ENCODE results near the gene SLC22A17.

DNA sequence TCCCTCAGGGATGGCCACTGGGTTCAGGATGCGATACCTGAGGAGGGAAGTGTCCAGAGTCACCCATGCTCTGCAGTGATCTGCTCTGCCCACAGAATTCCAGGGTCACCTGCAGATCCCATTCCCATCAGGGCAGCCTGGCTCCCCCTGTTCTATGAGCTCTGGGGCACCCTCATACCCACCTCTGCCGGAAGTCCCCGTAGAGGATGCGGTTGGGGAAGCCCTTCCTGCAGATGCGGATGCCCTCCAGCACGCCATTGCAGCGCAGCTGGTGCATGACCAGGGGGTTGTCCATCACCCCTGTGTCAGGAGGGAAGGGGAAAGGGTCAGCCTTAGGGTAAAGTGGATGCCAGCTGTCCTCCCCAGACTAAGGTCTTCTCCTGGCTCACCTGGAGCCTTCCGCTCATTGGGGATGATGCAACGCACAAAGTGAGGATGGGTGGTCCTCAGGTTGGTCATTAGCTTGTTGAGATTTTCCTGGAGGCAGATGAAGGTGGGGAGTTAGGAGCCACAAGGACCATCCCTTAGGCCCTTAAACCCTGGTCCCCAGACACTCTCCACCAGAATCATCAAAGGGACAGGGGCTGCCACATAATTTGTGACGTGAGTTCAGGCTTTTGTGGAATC, 44.2 kb upstream of the SLC22A17 start:
- TF ChIP-seq, protein P1, sequence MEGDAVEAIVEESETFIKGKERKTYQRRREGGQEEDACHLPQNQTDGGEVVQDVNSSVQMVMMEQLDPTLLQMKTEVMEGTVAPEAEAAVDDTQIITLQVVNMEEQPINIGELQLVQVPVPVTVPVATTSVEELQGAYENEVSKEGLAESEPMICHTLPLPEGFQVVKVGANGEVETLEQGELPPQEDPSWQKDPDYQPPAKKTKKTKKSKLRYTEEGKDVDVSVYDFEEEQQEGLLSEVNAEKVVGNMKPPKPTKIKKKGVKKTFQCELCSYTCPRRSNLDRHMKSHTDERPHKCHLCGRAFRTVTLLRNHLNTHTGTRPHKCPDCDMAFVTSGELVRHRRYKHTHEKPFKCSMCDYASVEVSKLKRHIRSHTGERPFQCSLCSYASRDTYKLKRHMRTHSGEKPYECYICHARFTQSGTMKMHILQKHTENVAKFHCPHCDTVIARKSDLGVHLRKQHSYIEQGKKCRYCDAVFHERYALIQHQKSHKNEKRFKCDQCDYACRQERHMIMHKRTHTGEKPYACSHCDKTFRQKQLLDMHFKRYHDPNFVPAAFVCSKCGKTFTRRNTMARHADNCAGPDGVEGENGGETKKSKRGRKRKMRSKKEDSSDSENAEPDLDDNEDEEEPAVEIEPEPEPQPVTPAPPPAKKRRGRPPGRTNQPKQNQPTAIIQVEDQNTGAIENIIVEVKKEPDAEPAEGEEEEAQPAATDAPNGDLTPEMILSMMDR (IDR thresholded peaks at IDR 0.05): no peak
- TF ChIP-seq POLR2A (IDR thresholded peaks at IDR 0.05): no peak
